HepG2 (cell line): Measurements from ENCODE around the gene ACP2. TPM values are rescaled to one million over a fixed set of nuclear protein-coding genes. Genes with fewer than 3 reads are reported as not detected.

ENCODE experiments used
- ARNT2 ChIP-seq: sonication (generic); formaldehyde crosslinking; IDR thresholded peaks from 2 replicates; pipeline ENCODE4 v1.8.0; 2022; ENCODE audit warnings: mild to moderate bottlenecking, low read depth, missing genetic modification reagents, moderate library complexity
- GATAD2A ChIP-seq: IDR thresholded peaks from 2 replicates; pipeline ENCODE4 v1.6.1; 2016
- HMG20B ChIP-seq: conservative IDR thresholded peaks from 2 replicates; pipeline ENCODE4 v1.6.1; 2016; ENCODE audit warnings: missing genetic modification reagents, missing compliant biosample characterization
- KLF16 ChIP-seq, 2 experiments: sonication (generic) in 1 of 2; formaldehyde crosslinking in 1 of 2; IDR thresholded peaks; 2 replicates each; pipeline versions ENCODE4 v1.6.1 to v1.8.0; 2016 to 2023; ENCODE audit warnings: missing genetic modification reagents in 2 of 2, missing compliant biosample characterization in 1 of 2
- MED13 ChIP-seq: sonication (generic); formaldehyde crosslinking; IDR thresholded peaks from 2 replicates; pipeline ENCODE4 v1.5.0; 2020; ENCODE audit warnings: missing genetic modification reagents
- MLLT10 ChIP-seq: sonication (generic); formaldehyde crosslinking; IDR thresholded peaks from 2 replicates; pipeline ENCODE4 v1.4.0; 2020; ENCODE audit warnings: missing genetic modification reagents
- RFXAP ChIP-seq: sonication (generic); formaldehyde crosslinking; IDR thresholded peaks from 2 replicates; pipeline ENCODE4 v1.4.0; 2020; ENCODE audit warnings: missing genetic modification reagents, borderline replicate concordance
- TOPORS ChIP-seq: sonication (generic); formaldehyde crosslinking; IDR thresholded peaks from 2 replicates; pipeline ENCODE4 v1.8.0; 2023; ENCODE audit warnings: mild to moderate bottlenecking, missing genetic modification reagents
- ZBTB1 ChIP-seq: sonication (generic); formaldehyde crosslinking; IDR thresholded peaks from 2 replicates; pipeline ENCODE4 v1.4.0; 2020; ENCODE audit warnings: missing genetic modification reagents, borderline replicate concordance
- ZBTB10 ChIP-seq: sonication (generic); formaldehyde crosslinking; IDR thresholded peaks from 2 replicates; pipeline ENCODE4 v1.4.0; 2020; ENCODE audit warnings: missing genetic modification reagents, borderline replicate concordance
- ZBTB4 ChIP-seq: sonication (generic); formaldehyde crosslinking; IDR thresholded peaks from 2 replicates; pipeline ENCODE4 v1.4.0; 2020; ENCODE audit warnings: missing genetic modification reagents, mild to moderate bottlenecking, borderline replicate concordance
- ZHX2 ChIP-seq, 2 experiments: sonication (generic) in 1 of 2; formaldehyde crosslinking in 1 of 2; IDR thresholded peaks; 2 replicates each; pipeline versions ENCODE4 v1.6.1 to v1.9.0; 2014 to 2022; ENCODE audit warnings: antibody characterized with exemption in 1 of 2, borderline replicate concordance in 1 of 2, inconsistent platforms in 1 of 2, low read depth in 1 of 2, missing genetic modification reagents in 1 of 2
- ZKSCAN8 ChIP-seq: IDR thresholded peaks from 2 replicates; pipeline ENCODE4 v1.6.1; 2016; ENCODE audit warnings: borderline replicate concordance, missing genetic modification reagents, missing compliant biosample characterization
- ZNF124 ChIP-seq: sonication (generic); formaldehyde crosslinking; IDR thresholded peaks from 2 replicates; pipeline ENCODE4 v1.4.0; 2020; ENCODE audit warnings: missing genetic modification reagents
- ZNF432 ChIP-seq: sonication (generic); formaldehyde crosslinking; IDR thresholded peaks from 2 replicates; pipeline ENCODE4 v1.5.0; 2020; ENCODE audit warnings: missing genetic modification reagents, mild to moderate bottlenecking, borderline replicate concordance
- ZSCAN20 ChIP-seq: sonication (generic); formaldehyde crosslinking; IDR thresholded peaks from 2 replicates; pipeline ENCODE4 v1.4.0; 2020; ENCODE audit warnings: missing genetic modification reagents, mild to moderate bottlenecking, borderline replicate concordance
- polyA plus RNA-seq, 8 experiments: library from polyadenylated mRNA; depleted of rRNA in 3 of 8; stranded (reverse) in 7 of 8; unstranded in 1 of 8; fragments of >200 nt; fragmentation: Illumina TruSeq in 4 of 8; extraction: Trizol in 4 of 8; gene quantifications; 2 replicates each; pipeline versions ENCODE4 v1.2.1 to v1.2.3, GENCODE V29; 2011 to 2016; ENCODE audit warnings: low read depth in 4 of 8, missing spikeins in 1 of 8, mixed read lengths in 1 of 8; ENCODE audit not compliant: insufficient read depth in 1 of 8
- total RNA-seq, 5 experiments: library from RNA; depleted of rRNA; stranded (reverse); fragments of >200 nt; fragmentation: Illumina TruSeq; extraction: Trizol; gene quantifications; 2 replicates each; pipeline ENCODE4 v1.2.3, GENCODE V29; 2016; ENCODE audit warnings: low read depth in 1 of 5

ACP2 gene
- total and polyA plus RNA-seq, 2 of the 13 experiments (the other 11 are each of a cell fraction or from before 2014, with no cell fraction given), result 17.7 to 20.2 TPM

GRCh38 chr11:47253660-47254059 lies 5.0 kb upstream of the ACP2 start (continued):
- TF ChIP-seq ZNF432 (no peak), MED13 (CRISPR knock-in tag) (no peak), KLF16 (CRISPR knock-in tag; IDR thresholded peaks at IDR 0.05) (no peak), ZNF124 (CRISPR knock-in tag) (no peak), HMG20B (CRISPR knock-in tag) (no peak), ZKSCAN8 (CRISPR knock-in tag) (no peak), ZBTB1 (CRISPR knock-in tag) (no peak), ZSCAN20 (no peak), TOPORS (CRISPR knock-in tag) (0 out of 2 replicates have a peak, but pooled peaks have one; percentile 41), RFXAP (CRISPR knock-in tag) (no peak), GATAD2A (CRISPR knock-in tag) (peak; percentile 74; the same call in 1 of the 2 replicates), ZBTB4 (no peak), ZBTB10 (CRISPR knock-in tag) (0 out of 2 replicates have a peak, but pooled peaks have one; percentile 24), ZHX2 (IDR thresholded peaks at IDR 0.05; ENCODE audit: low read depth) (no peak), ZHX2 (CRISPR knock-in tag; IDR thresholded peaks at IDR 0.05; ENCODE audit: borderline replicate concordance) (no peak), ARNT2 (CRISPR knock-in tag) (no peak), MLLT10 (CRISPR knock-in tag) (no peak)
